Right forelimb (tissue), 1 donor: Measurements from ENCODE around the gene ZNF564.
"Not testable (repeated sequence)": the region's sequence is repeated elsewhere in the genome, so short reads cannot be mapped to it uniquely, and the experiment has no call there.

ENCODE experiments used
- DNase-seq: peaks from one replicate; pipeline ENCODE4 v3.0.0-alpha.2; 2018

The ZNF564 gene

DNA sequence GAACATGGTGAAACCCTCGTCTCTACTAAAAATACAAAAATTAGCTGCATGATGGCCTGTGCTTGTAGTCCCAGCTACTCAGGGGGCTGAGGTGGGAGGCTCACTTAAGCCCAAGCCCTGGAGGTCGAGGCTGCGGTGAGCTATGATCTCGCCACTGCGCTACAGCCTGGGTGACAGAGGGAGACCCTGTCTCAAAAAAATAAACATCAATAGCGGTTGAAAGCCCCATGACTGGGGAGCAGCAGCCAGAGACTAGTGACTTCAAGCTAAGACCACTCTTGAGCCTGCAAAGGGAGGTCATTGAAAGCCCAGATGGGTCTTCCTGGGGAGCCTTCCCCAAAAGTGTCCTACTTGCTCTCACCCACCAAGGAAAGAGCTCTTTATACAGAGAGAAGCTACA is 54.8 kb downstream of the ZNF564 start:
- no peak for DNase-seq

- peak; percentile 89 for DNase-seq
Observed at GRCh38 chr19:12495002-12495802, 56.1 kb downstream of the ZNF564 start.

- no peak for DNase-seq
Observed at GRCh38 chr19:12494260-12494860, 56.9 kb downstream of the ZNF564 start.

- not testable (repeated sequence) for DNase-seq
Observed at GRCh38 chr19:12486265-12486783, 65.0 kb downstream of the ZNF564 start.

GRCh38 chr19:12485571-12485970 is 65.7 kb downstream of the ZNF564 start:
- no peak for DNase-seq

DNA sequence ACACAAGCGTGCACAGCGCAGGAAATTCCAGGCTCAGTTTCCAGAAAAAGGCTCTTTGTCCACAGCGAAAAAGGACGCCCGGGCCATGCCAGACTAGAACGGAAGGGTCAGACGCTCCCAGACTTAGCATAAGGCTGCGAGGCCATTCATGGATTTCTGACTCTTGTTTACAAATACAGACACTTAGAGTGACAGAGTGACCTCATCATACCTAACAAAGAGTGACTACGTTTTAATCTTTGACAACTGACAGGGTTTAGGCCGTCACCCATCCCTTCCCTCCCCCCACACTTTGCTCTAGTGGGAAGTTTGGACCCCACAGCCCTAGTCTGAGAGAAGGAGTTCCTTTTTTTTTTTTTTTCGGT is 66.2 kb downstream of the ZNF564 start:
- DNase-seq: no peak

- peak; percentile 94 for DNase-seq
Observed at GRCh38 chr19:12484371-12485051, 66.8 kb downstream of the ZNF564 start, which contains the start of gene ZNF709. Gene ZNF709, minus strand, starts transcription at chr19:12484816. Its CDS starts 159 bp downstream, at chr19:12484657.

DNA sequence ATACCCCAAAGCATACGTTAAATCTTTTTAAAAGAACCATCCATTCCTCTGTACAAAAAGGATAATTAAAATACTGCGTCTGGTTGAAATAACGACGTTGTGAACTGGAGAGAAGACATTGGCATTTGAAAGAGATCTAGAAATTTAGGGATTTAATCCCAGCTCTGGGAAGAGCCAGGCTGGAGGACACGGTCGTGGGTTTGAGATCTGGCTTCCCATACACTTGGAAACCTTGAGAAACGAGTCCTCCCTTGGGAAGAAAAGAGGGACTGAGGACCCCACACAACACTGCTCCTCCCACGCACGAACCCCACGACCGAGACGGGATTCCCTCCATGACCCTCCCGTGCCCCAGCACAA is 67.3 kb downstream of the ZNF564 start:
- no peak for DNase-seq

DNA sequence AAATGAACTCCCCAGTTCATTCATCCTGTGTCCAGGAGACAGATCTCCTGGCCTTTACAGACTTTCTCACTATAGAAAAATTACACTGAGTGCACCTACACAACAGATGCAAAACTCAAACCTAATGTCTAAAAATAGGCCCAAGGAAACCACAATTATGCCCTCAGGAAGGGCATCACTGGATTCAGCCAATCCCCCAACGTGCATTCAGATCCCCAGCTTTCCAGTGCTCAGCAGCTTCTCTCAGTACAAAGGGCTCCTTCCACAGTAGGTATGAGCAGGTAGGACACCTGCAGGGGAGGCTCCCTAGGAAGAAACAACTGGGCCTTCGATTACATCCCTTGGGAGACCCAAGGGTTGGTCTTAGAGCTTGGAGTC is 68.8 kb downstream of the ZNF564 start:
- DNase-seq: no peak

DNA sequence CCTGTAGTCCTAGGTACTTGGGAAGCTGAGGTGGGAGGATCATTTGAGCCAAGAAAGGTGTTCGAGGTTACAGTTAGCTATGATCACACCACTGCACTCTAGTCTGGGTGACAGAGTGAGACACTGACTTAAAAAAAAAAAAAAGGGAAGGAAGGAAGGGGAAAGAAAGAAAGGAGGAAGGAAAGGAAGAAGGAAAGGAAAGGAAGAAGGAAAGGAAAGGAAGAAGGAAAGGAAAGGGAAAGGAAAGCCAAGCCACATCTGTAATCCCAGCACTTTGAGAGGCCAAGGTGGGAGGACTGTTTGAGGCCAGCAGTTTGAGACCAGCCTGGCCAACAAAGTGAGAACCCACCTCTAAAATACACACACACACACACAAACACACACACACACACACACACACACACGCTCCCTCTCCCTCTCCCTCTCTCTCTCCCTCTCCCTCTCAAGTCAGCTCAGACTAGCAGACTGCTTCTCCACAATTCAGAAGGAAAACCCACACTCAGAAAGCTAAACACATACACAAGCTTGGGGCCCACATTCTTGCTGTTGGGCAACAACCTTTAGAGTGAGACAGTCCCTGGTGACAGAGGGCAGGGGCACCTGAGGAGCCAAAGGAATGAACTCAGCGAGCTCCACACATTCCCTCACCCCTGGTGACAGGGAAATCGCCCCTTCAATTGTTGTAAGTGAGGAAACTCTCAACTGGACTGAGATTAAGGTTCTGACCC is 69.3 kb downstream of the ZNF564 start:
- DNase-seq: no peak

- DNase-seq: no peak
Observed at GRCh38 chr19:12478234-12478941, 72.9 kb downstream of the ZNF564 start.
